ENCODE results near the gene CPSF6.

DNA sequence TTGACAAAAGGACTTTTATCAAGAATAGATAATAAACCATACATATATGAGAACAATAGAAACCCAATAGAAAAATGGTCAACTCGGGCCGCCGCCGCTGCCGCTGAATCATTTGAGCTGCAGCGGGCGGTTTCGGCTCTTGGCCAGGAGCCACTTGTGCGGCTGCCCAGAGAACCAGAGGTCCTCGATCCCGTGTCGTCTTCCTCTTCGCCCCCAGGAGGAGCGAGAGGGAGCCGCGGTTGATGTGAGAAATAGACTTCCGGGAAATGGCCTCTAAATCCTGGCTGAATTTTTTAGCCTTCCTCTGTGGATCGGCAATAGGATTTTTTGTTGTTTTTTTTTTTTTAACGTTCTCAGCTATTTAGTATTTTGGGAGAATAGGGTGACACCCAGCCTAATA lies 44.8 kb downstream of the CPSF6 start:
- TF ChIP-seq, protein P1, sequence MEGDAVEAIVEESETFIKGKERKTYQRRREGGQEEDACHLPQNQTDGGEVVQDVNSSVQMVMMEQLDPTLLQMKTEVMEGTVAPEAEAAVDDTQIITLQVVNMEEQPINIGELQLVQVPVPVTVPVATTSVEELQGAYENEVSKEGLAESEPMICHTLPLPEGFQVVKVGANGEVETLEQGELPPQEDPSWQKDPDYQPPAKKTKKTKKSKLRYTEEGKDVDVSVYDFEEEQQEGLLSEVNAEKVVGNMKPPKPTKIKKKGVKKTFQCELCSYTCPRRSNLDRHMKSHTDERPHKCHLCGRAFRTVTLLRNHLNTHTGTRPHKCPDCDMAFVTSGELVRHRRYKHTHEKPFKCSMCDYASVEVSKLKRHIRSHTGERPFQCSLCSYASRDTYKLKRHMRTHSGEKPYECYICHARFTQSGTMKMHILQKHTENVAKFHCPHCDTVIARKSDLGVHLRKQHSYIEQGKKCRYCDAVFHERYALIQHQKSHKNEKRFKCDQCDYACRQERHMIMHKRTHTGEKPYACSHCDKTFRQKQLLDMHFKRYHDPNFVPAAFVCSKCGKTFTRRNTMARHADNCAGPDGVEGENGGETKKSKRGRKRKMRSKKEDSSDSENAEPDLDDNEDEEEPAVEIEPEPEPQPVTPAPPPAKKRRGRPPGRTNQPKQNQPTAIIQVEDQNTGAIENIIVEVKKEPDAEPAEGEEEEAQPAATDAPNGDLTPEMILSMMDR (conservative IDR thresholded peaks at IDR 0.05; ENCODE audit: low read depth, low read length): 0 out of 2 replicates have a peak, but pooled peaks have one; percentile 17
- no peak for TF ChIP-seq BHLHE40 (IDR thresholded peaks at IDR 0.05; ENCODE audit: low read depth, low read length)
- no peak for TF ChIP-seq CEBPB (IDR thresholded peaks at IDR 0.05; ENCODE audit: low read depth, low read length)
- TF ChIP-seq POLR2A (IDR thresholded peaks at IDR 0.05; ENCODE audit: low read depth, low read length): no peak
- TF ChIP-seq RAD21 (IDR thresholded peaks at IDR 0.05; ENCODE audit: low read length): no peak

Measured in IMR-90 (cell line).